Measurements from ENCODE around the gene SUSD6.
A peak's percentile ranks its signal among the peaks of the same experiment; 100 is the strongest.
"Not testable (repeated sequence)": the region's sequence is repeated elsewhere in the genome, so short reads cannot be mapped to it uniquely, and the experiment has no call there.

Gene SUSD6

GRCh38 chr14:69715725-69716477 lies 104.5 kb downstream of the SUSD6 start:
- intact Hi-C loops (cut with DNase I), result no loop called here
- DNase-seq, result peak in 40 of 42 donors; percentile 19 to 87 (median 62)

- intact Hi-C loops (cut with DNase I), result no loop called here
Observed at GRCh38 chr14:69716478-69717187, 105.2 kb downstream of the SUSD6 start.

GRCh38 chr14:69718614-69719013 lies 107.2 kb downstream of the SUSD6 start:
- DNase-seq; intact Hi-C loops (cut with DNase I): not testable (repeated sequence)

More at GRCh38 chr14:69716478-69717187, 105.2 kb downstream of the SUSD6 start:
- DNase-seq, result no peak

DNA sequence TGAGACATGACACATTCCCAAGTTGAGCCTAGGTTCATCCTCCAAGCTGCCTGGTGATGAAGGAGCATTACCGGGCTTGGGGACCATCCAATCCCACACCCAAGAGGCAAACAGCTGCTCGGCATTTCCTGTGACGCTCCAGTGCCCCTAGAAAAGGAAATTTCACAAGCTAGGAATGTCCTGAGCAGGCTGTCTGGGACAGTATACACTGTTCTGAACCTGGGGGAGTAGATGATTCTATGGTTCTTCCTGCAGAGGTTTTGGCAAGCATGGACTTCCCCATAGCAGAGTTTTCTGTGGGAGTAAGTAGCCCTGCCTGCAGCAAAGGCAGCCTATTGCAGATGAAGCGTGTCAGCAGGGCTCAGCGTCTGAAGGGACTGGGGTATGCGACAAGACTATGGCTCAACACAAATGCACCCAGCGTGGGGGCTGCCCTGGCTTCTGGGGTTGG lies 108.1 kb downstream of the SUSD6 start:
- DNase-seq, result peak in 3 of 42 donors; percentile 20 to 45 (median 25)
- intact Hi-C loops (cut with DNase I), result no loop called here

- DNase-seq, result no peak
- intact Hi-C loops (cut with DNase I), result no loop called here
Observed at GRCh38 chr14:69720912-69721311, 109.5 kb downstream of the SUSD6 start.

- intact Hi-C loops (cut with DNase I), result loop anchor here (2.0 to 5.0 kb wide), 2 partner anchors 125 to 142 kb away; no protein-coding TSS in a partner anchor
Observed at GRCh38 chr14:69726761-69727511, 115.5 kb downstream of the SUSD6 start.

DNA sequence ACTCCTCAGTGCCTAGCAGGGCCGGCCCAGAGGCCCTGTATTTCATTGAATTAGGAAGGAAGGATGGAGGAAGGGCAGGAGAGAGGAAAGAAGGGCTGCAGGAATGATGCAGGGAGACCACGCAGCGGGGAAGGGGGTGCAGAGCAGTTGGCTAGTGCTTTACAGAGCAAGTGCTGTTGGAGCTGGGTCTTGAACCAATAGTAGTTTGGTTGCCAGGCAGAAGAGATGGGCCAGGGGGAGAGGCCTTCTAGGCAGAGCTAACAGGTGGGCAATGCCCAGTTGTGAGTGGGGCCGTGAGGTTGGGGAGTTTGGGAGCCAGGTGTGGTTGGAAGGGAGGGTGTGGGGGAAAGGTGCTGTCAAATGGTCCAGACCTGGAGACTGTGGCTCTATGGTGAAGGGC lies 116.5 kb downstream of the SUSD6 start:
- intact Hi-C loops (cut with DNase I), result loop anchor here (2.0 to 5.0 kb wide), 2 partner anchors 126 to 143 kb away; no protein-coding TSS in a partner anchor
- DNase-seq, result no peak

More at GRCh38 chr14:69726761-69727511, 115.5 kb downstream of the SUSD6 start:
- DNase-seq, result peak; percentile 58 to 94 (median 86)

DNA sequence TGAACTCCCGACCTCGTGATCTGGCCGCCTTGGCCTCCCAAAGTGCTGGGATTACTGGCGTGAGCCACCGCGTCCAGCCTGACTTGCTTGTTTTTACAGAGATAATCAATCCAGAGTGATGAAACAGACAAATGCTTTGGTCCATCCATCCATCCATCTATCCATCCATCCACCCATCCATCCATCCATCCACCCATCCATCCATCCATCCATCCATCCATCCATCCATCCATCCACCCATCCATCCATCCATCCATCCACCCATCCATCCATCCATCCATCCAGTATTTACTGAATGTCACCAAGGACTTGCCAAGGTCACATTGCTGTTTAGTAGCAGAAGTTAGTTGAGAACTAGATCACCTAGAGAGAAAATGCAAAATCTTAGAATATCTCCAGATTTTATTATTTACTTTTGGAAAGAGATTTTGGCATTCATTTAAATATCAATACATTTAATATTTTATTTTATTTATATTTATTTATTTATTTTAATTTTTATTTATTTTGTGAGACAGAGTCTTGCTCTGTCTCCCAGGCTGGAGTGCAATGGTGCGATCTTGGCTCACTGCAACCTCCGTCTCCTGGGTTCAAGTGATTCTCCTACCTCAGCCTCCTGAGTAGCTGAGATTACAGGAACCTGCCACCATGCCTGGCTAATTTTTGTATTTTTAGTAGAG lies 120.7 kb downstream of the SUSD6 start:
- DNase-seq; intact Hi-C loops (cut with DNase I): not testable (repeated sequence)

- DNase-seq; intact Hi-C loops (cut with DNase I): not testable (repeated sequence)
Observed at GRCh38 chr14:69736405-69736804, 125.0 kb downstream of the SUSD6 start.

DNA sequence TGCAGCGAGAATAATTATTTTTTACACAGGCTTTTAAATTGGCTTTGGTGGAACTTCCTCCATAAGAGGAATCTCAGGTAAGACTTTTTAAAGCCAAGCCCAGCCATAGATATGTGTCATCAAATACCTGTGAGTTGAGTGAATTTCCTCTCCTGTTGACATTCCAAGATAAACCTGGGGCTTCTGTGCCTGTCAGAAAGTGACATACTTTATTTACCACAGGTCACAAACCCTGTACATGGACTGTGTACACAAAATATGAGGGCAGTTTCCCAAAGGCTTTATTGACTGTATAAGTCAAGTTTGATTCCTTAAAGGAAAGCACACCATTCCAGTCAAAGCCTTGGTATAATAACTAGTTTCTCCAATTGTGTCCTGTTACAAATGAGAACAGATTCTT lies 129.7 kb downstream of the SUSD6 start:
- intact Hi-C loops (cut with DNase I), result no loop called here
- no peak for DNase-seq

DNA sequence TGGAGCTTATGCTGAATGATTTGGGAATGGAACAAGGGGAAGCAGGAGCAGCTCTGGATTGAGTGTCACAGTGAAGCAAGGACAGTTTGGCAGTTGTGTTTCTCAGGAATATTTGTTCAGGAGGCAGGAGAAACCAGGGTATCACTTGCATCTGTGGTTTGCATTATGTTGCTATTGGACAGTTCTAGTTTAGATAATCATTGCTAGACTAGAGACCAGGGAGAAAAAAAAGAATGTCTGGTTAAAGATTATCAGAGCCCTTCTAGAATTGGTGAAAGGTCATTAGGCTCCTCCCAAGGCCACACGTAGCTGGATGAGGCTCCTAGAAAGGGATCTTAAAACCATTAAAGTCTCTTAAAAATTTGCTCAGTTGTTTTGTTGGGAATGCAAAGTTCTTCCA lies 138.6 kb downstream of the SUSD6 start:
- no peak for DNase-seq
- intact Hi-C loops (cut with DNase I), result no loop called here

DNA sequence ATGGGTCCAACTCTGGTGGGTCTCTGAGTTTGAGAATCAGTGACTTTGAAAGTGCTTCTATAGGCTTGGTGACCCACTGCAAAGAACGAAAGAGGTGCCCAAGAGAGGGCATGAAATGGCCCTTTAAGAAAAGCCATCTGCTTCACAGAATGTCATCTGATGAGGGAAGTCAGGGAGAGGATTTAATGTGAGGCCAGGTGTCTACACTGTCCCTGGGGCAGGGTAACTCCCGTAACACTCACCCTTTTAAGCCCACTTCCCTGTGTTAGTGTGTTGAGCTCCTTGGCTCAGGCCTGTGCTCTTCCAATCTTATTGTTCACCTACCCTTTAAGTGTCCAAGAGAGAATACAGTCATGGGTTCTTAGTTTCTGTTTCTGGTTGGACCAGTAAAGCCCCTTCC lies 139.1 kb downstream of the SUSD6 start:
- intact Hi-C loops (cut with DNase I), result no loop called here
- no peak for DNase-seq

GRCh38 chr14:69752773-69753172 lies 141.4 kb downstream of the SUSD6 start:
- no peak for DNase-seq

DNA sequence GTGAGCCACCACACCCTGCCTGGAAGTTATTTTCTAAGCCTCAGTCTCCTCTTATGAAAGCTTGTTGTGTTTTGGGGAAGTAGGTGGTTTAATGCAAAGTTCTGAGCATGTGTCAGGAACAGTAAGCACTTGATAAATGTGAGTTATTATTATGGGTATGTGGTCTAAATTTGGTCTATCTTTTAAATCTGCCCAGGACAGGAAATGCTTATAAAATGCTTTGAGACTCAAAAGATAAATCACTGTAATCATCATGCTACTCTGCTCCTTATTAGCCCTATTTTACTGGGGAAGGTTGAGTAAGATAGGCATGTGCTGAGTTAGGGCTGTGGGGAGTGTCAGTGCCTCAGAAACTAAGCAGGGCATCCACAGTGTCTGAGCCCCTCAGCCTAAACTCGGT lies 142.5 kb downstream of the SUSD6 start:
- intact Hi-C loops (cut with DNase I), result no loop called here
- DNase-seq, result no peak

More at GRCh38 chr14:69752773-69753172, 141.4 kb downstream of the SUSD6 start:
- intact Hi-C loops (cut with DNase I), result no loop called here

GRCh38 chr14:69754487-69754886 lies 143.1 kb downstream of the SUSD6 start:
- intact Hi-C loops (cut with DNase I), result no loop called here
- DNase-seq, result no peak

GRCh38 chr14:69755296-69755695 lies 143.9 kb downstream of the SUSD6 start:
- intact Hi-C loops (cut with DNase I), result no loop called here
- no peak for DNase-seq

- intact Hi-C loops (cut with DNase I), result no loop called here
- no peak for DNase-seq
Observed at GRCh38 chr14:69755784-69756183, 144.4 kb downstream of the SUSD6 start.

DNA sequence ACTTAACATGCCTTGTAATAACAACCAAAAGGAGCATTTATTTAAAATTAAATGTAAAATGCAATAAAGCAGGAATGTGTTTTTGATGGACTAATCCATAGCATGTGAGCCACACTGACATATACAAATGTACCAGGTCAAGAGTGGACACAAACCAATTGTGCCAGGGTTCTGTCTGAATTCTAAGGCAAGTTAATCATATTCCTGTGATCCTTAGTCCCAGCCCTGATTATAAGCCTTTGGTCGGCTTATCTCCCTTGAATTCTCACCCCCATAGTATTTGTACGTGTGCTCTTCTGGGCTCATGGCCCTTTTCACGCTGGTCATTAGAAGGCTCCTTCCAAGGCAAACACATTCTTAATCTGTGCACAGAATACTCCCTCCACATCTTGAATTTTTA lies 144.9 kb downstream of the SUSD6 start:
- intact Hi-C loops (cut with DNase I), result no loop called here

DNA sequence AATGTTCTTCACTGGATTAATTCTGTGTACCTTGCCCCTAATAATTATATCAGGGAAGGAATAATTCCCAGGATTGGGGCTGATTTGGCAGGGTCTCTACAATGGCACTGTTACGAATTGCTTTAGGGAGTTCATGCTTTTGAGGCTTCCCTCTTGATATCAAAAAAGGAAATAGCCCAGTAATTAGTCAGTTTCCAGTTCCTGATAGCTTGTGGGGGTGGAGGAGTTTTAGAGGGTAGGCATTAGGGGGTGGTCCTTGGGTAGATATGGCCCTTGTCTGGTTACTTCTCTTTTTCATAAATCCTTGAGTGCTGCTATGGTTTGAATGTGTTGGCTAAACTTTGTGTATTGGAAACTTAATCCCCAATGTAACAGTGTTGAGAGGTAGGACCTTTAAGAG lies 149.4 kb downstream of the SUSD6 start:
- no peak for DNase-seq
- intact Hi-C loops (cut with DNase I), result no loop called here

More for the DNA sequence above, 144.9 kb downstream of the SUSD6 start:
- no peak for DNase-seq

Data from head of caudate nucleus (tissue), 42 donors.